H9 (cell line): ENCODE results near the gene HAUS7. TPM values are rescaled to one million over a fixed set of nuclear protein-coding genes. Genes with fewer than 3 reads are reported as not detected.

ENCODE experiments used
- DNase-seq: peaks from one replicate; pipeline ENCODE4 v3.0.0-alpha.2; 2017
- H2AFZ ChIP-seq: one replicate; pipeline ENCODE4 v1.6.1; 2013; ENCODE audit warnings: mild to moderate bottlenecking, low read length, control low read depth, moderate library complexity
- H2AK5ac ChIP-seq: 2 replicates; pipeline ENCODE4 v1.6.1; 2013; ENCODE audit warnings: low read length, control low read depth, mixed read lengths; ENCODE audit not compliant: insufficient read length
- H2BK120ac ChIP-seq: one replicate; pipeline ENCODE4 v1.6.1; 2013; ENCODE audit warnings: low read depth, mild to moderate bottlenecking, low read length, control low read depth, inconsistent platforms; ENCODE audit not compliant: poor library complexity, severe bottlenecking
- H2BK12ac ChIP-seq: 2 replicates; pipeline ENCODE4 v1.6.1; 2013; ENCODE audit warnings: low read length, control low read depth, mixed read lengths, low read depth; ENCODE audit not compliant: insufficient read length
- H2BK15ac ChIP-seq: 2 replicates; pipeline ENCODE4 v1.6.1; 2013; ENCODE audit warnings: low read depth, low read length, control low read depth
- H2BK20ac ChIP-seq: one replicate; pipeline ENCODE4 v1.6.1; 2013; ENCODE audit warnings: low read depth, mild to moderate bottlenecking, low read length, control low read depth, inconsistent platforms; ENCODE audit not compliant: poor library complexity, severe bottlenecking
- H2BK5ac ChIP-seq: 2 replicates; pipeline ENCODE4 v1.6.1; 2013; ENCODE audit warnings: low read length, control low read depth, mixed read lengths; ENCODE audit not compliant: insufficient read length
- H3K14ac ChIP-seq: 2 replicates; pipeline ENCODE4 v1.6.1; 2013; ENCODE audit warnings: low read length, control low read depth; ENCODE audit not compliant: insufficient read depth
- H3K18ac ChIP-seq: 2 replicates; pipeline ENCODE4 v1.6.1; 2013; ENCODE audit warnings: low read depth, mild to moderate bottlenecking, mixed read lengths, low read length, control low read depth; ENCODE audit not compliant: insufficient read length
- H3K23ac ChIP-seq: 2 replicates; pipeline ENCODE4 v1.6.1; 2013; ENCODE audit warnings: low read length, control low read depth, mixed read lengths, low read depth; ENCODE audit not compliant: insufficient read length
- H3K23me2 ChIP-seq: 2 replicates; pipeline ENCODE4 v1.6.1; 2013; ENCODE audit warnings: low read depth, mild to moderate bottlenecking, mixed read lengths, low read length, control low read depth; ENCODE audit not compliant: insufficient read length, poor library complexity, severe bottlenecking
- H3K27ac ChIP-seq: 2 replicates; pipeline ENCODE4 v1.5.1; 2013; ENCODE audit warnings: low read length, control low read depth, mixed read lengths, low read depth; ENCODE audit not compliant: insufficient read length
- H3K27me3 ChIP-seq: 2 replicates; pipeline ENCODE4 v1.6.1; 2013; ENCODE audit warnings: low read length, control low read depth, inconsistent platforms; ENCODE audit not compliant: insufficient read depth
- H3K4ac ChIP-seq: 2 replicates; pipeline ENCODE4 v1.6.1; 2013; ENCODE audit warnings: low read depth, mild to moderate bottlenecking, control low read depth, inconsistent platforms, low read length, moderate library complexity
- H3K4me1 ChIP-seq: 2 replicates; pipeline ENCODE4 v1.6.1; 2013; ENCODE audit warnings: low read length, control low read depth, inconsistent platforms; ENCODE audit not compliant: insufficient read depth
- H3K4me2 ChIP-seq: 2 replicates; pipeline ENCODE4 v1.6.1; 2013; ENCODE audit warnings: low read length, control low read depth, mixed read lengths; ENCODE audit not compliant: insufficient read length, insufficient read depth
- H3K56ac ChIP-seq: 2 replicates; pipeline ENCODE4 v1.6.1; 2013; ENCODE audit warnings: low read depth, mild to moderate bottlenecking, mixed read lengths, low read length, control low read depth; ENCODE audit not compliant: insufficient read length
- H3K79me1 ChIP-seq: 2 replicates; pipeline ENCODE4 v1.6.1; 2013; ENCODE audit warnings: low read depth, mild to moderate bottlenecking, moderate library complexity, low read length, control low read depth, inconsistent platforms; ENCODE audit not compliant: insufficient read depth, poor library complexity, severe bottlenecking
- H3K79me2 ChIP-seq: 2 replicates; pipeline ENCODE4 v1.6.1; 2013; ENCODE audit warnings: low read length, control low read depth, inconsistent platforms; ENCODE audit not compliant: insufficient read depth
- H3K9ac ChIP-seq: 2 replicates; pipeline ENCODE4 v1.6.1; 2013; ENCODE audit warnings: low read length, control low read depth, mixed read lengths; ENCODE audit not compliant: insufficient read length; ENCODE audit errors: extremely low read depth
- H3K9me3 ChIP-seq: one replicate; pipeline ENCODE4 v1.6.1; 2013; ENCODE audit warnings: low read depth, low read length, inconsistent platforms; ENCODE audit not compliant: control insufficient read depth
- H3T11ph ChIP-seq: one replicate; pipeline ENCODE4 v1.6.1; 2013; ENCODE audit warnings: mild to moderate bottlenecking, low read length, control low read depth, inconsistent platforms
- H4K20me1 ChIP-seq: one replicate; pipeline ENCODE4 v1.6.1; 2013; ENCODE audit not compliant: control insufficient read depth, insufficient read length, insufficient read depth
- H4K5ac ChIP-seq: 2 replicates; pipeline ENCODE4 v1.6.1; 2013; ENCODE audit warnings: low read depth, mild to moderate bottlenecking, mixed read lengths, low read length, control low read depth; ENCODE audit not compliant: insufficient read length
- H4K8ac ChIP-seq: replicated peaks from 2 replicates; pipeline ENCODE4 v1.6.1; 2013; ENCODE audit warnings: low read length, control low read depth, mixed read lengths, low read depth; ENCODE audit not compliant: insufficient read length
- H4K91ac ChIP-seq: 2 replicates; pipeline ENCODE4 v1.6.1; 2013; ENCODE audit warnings: low read depth, mild to moderate bottlenecking, moderate library complexity, mixed read lengths, low read length, control low read depth; ENCODE audit not compliant: insufficient read length
- H3K27ac Mint-ChIP-seq, 3 experiments: 2 replicates in 2 of 3; 3 replicates in 1 of 3; pipeline ENCODE4 v1.8.0; 2020 to 2021; ENCODE audit warnings: mixed read lengths in 3 of 3, mild to moderate bottlenecking in 1 of 3, moderate library complexity in 1 of 3
- H3K27me3 Mint-ChIP-seq: 2 replicates; pipeline ENCODE4 v1.8.0; 2021; ENCODE audit warnings: low read depth, mild to moderate bottlenecking, moderate library complexity, mixed read lengths
- H3K36me3 Mint-ChIP-seq, 3 experiments: 2 replicates in 2 of 3; 3 replicates in 1 of 3; pipeline ENCODE4 v1.8.0; 2020 to 2021; ENCODE audit warnings: low read depth in 3 of 3, mixed read lengths in 3 of 3; ENCODE audit not compliant: insufficient read depth in 1 of 3
- H3K4me1 Mint-ChIP-seq, 2 experiments: 2 replicates each; pipeline ENCODE4 v1.8.0; 2020; ENCODE audit warnings: mixed read lengths in 2 of 2
- H3K4me3 Mint-ChIP-seq, 2 experiments: 2 replicates in 1 of 2; 3 replicates in 1 of 2; pipeline ENCODE4 v1.8.0; 2020 to 2021; ENCODE audit warnings: mild to moderate bottlenecking in 2 of 2, mixed read lengths in 2 of 2, moderate library complexity in 1 of 2
- H3K9me3 Mint-ChIP-seq, 2 experiments: 2 replicates in 1 of 2; 3 replicates in 1 of 2; pipeline ENCODE4 v1.8.0; 2020; ENCODE audit warnings: mild to moderate bottlenecking in 2 of 2, mixed read lengths in 2 of 2, moderate library complexity in 1 of 2
- WGBS: extraction: QIAGEN DNeasy Blood & Tissue Kit; methylation state at CpG from one replicate; pipeline ENCODE4 v1.1.7; 2013; ENCODE audit warnings: missing lambda C conversion rate, low lambda C conversion rate, mixed read lengths; ENCODE audit not compliant: insufficient read length; ENCODE audit errors: extremely low coverage; 5-methylcytosine and 5-hydroxymethylcytosine counted together
- total RNA-seq: library from RNA; stranded (reverse); gene quantifications from 2 replicates; pipeline ENCODE4 v1.2.1, GENCODE V29; 2021
- TF ChIP-seq, protein P1 (sequence below): fragments of 200-600 bp; sonication (generic); conservative IDR thresholded peaks from 3 replicates; pipeline ENCODE4 v1.8.0; 2021; ENCODE audit warnings: antibody characterized with exemption, mild to moderate bottlenecking

Gene HAUS7
- total RNA-seq, 1 experiment from 2014 or later = 45.3 TPM

DNA sequence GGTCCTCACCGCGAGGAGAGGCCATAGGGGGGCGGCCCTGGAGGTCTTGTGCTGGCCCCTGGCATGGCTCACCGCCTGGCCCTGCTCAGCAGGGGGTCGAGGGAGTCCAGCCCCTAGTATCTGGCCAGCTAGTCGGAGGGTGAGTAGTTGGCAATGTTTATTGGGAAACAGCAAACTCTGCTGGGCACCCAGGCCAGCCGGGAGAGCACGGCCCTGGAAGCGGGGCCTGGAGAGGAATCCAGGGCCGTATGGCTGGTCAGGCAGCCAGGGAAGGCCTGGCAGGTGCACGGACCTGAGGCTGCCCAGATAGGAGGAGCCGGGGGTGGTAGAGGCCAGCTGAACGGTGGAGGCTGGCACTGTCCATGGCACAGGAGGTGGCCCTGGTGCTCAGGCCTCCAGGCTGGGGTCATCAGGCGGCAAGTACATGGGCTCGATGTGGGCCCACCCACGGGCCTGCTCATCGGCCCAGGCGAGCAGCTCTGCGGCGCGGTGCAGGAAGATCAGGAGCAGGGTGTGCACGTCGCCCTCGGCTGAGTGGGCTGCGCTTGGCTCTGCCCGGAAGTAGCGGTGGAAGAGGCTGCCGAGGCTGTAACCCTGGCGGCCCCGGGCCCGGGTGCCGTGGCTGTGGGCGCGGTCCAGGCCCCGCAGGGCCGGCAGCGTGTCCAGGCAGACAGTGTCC is 25.9 kb downstream of the HAUS7 start:
- no CpG with 5 or more reads among the region's 37 CpGs for WGBS
- Histone ChIP-seq H3K9ac (no peak overlapping the region), H3K23ac (no peak overlapping the region)

More for the DNA sequence above, 25.9 kb downstream of the HAUS7 start:
- no peaks in the 10 kb centered on the region for H4K20me1 ChIP-seq
- H3K4ac ChIP-seq = no peak overlapping the region
- Mint-ChIP-seq H3K36me3 (peaks cover 0 to 4% (median 3%) of the 10 kb centered on the region in 3 experiments; a peak in 2 of 7 replicates), H3K27ac (no peak overlapping the region), H3K4me1 (no peaks in the 10 kb centered on the region), H3K4me3 (no peak overlapping the region), H3K27me3 (peaks cover 4% of the 10 kb centered on the region; the same call in 1 of the 2 replicates), H3K9me3 (peaks cover 46 to 63% of the 10 kb centered on the region in 2 experiments)
- no peaks in the 10 kb centered on the region for H3K79me2 ChIP-seq
- no peaks in the 10 kb centered on the region for H3K27me3 ChIP-seq
- H3K18ac ChIP-seq = no peak overlapping the region
- no peak overlapping the region for H3K27ac ChIP-seq
- H2BK5ac ChIP-seq = no peak overlapping the region
- H3K23me2 ChIP-seq = no peaks in the 10 kb centered on the region
- H2AK5ac ChIP-seq = no peak overlapping the region
- H2BK20ac ChIP-seq = no peak overlapping the region
- peaks cover 10% of the 10 kb centered on the region for H3K9me3 ChIP-seq
- no peak overlapping the region for H4K5ac ChIP-seq
- TF ChIP-seq, protein P1, sequence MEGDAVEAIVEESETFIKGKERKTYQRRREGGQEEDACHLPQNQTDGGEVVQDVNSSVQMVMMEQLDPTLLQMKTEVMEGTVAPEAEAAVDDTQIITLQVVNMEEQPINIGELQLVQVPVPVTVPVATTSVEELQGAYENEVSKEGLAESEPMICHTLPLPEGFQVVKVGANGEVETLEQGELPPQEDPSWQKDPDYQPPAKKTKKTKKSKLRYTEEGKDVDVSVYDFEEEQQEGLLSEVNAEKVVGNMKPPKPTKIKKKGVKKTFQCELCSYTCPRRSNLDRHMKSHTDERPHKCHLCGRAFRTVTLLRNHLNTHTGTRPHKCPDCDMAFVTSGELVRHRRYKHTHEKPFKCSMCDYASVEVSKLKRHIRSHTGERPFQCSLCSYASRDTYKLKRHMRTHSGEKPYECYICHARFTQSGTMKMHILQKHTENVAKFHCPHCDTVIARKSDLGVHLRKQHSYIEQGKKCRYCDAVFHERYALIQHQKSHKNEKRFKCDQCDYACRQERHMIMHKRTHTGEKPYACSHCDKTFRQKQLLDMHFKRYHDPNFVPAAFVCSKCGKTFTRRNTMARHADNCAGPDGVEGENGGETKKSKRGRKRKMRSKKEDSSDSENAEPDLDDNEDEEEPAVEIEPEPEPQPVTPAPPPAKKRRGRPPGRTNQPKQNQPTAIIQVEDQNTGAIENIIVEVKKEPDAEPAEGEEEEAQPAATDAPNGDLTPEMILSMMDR = no peak
- no peak overlapping the region for H3K4me2 ChIP-seq
- H4K8ac ChIP-seq = no peak overlapping the region
- no peak overlapping the region for H2BK120ac ChIP-seq
- DNase-seq = no peak
- H3K4me1 ChIP-seq = no peaks in the 10 kb centered on the region
- no peak overlapping the region for H4K91ac ChIP-seq
- no peak overlapping the region for H2BK12ac ChIP-seq
- no peak overlapping the region for H3T11ph ChIP-seq
- no peak overlapping the region for H2AFZ ChIP-seq
- no peak overlapping the region for H3K14ac ChIP-seq
- H3K79me1 ChIP-seq = no peaks in the 10 kb centered on the region
- no peak overlapping the region for H2BK15ac ChIP-seq
- H3K56ac ChIP-seq = no peak overlapping the region
